ENCODE data around the gene ENPP3. TPM values are rescaled to one million over a fixed set of nuclear protein-coding genes. Genes with fewer than 3 reads are reported as not detected.
A peak's percentile ranks its signal among the peaks of the same experiment; 100 is the strongest.

Gene ENPP3
- polyA plus RNA-seq, 3 donors: not detected

GRCh38 chr6:131776985-131777384 is 139.9 kb downstream of the ENPP3 start:
- Mint-ChIP-seq H3K27me3 (ENCODE audit: low read depth in 3 of 3) (peaks cover 3 to 12% (median 3%) of the 10 kb centered on the region in 3 donors), H3K9me3 (peaks cover 0 to 9% (median 2%) of the 10 kb centered on the region in 7 donors), H3K36me3 (no peaks in the 10 kb centered on the region), H3K4me3 (no peak overlapping the region), H3K27ac (no peak overlapping the region), H3K4me1 (no peaks in the 10 kb centered on the region)
- no peaks in the 10 kb centered on the region for H4K20me1 ChIP-seq (ENCODE audit: insufficient read depth, low read length)
- intact Hi-C loops (cut with micrococcal nuclease): no loop called here
- no peak overlapping the region for H3K4me2 ChIP-seq (replicated peaks; ENCODE audit: extremely low read depth, low read length, poor library complexity, severe bottlenecking)
- no peak overlapping the region for H3K27ac ChIP-seq (ENCODE audit: low read depth in 1 of 2, low read length in 2 of 2)
- no peak for TF ChIP-seq CTCF (IDR thresholded peaks at IDR 0.05)
- no peaks in the 10 kb centered on the region for H3K79me2 ChIP-seq (ENCODE audit: insufficient read depth, low read length)
- H3K4me1 ChIP-seq (ENCODE audit: control insufficient read depth in 1 of 2, insufficient read depth in 2 of 2, low read length in 2 of 2): no peaks in the 10 kb centered on the region
- no peak overlapping the region for H2AFZ ChIP-seq (ENCODE audit: insufficient read depth, low read depth, low read length, poor library complexity, severe bottlenecking)
- no CpG with 5 or more reads among the region's 2 CpGs for WGBS (ENCODE audit: insufficient coverage)
- H3K36me3 ChIP-seq (replicated peaks in 1 of 2; ENCODE audit: control insufficient read depth in 1 of 2, insufficient read depth in 2 of 2, low read length in 2 of 2): no peaks in the 10 kb centered on the region
- H3K9ac ChIP-seq (ENCODE audit: insufficient read depth, low read length, poor library complexity, severe bottlenecking): no peak overlapping the region
- no peak overlapping the region for H3K4me3 ChIP-seq (replicated peaks in 1 of 3; ENCODE audit: low read depth in 2 of 3, low read length in 3 of 3)
- no peak for DNase-seq
- no peaks in the 10 kb centered on the region for H3K27me3 ChIP-seq (ENCODE audit: control insufficient read depth in 2 of 2, insufficient read depth in 2 of 2, low read length in 2 of 2)
- H3K9me3 ChIP-seq (replicated peaks in 1 of 2; ENCODE audit: control insufficient read depth in 1 of 2, insufficient read depth in 1 of 2, low read length in 2 of 2): no peaks in the 10 kb centered on the region

DNA sequence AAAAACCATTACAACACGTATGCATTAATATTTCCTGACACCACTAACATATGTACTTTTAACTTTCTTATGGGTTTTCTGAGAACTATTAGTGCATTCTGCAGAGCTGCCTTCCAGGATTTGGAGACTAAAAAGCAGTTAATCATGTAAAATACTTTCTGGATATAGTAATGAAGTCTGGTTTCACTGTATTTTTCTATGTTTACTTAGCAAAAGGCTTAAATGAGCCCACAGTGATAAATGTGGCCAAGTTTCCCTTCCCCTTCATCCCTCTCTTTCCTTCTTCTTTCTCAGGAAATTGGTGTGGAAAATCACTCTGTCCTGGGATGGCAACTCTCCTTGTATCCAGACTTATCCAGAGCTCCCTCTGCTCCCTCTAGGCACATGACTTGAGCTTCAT is 141.1 kb downstream of the ENPP3 start:
- H3K27me3 Mint-ChIP-seq (ENCODE audit: low read depth in 3 of 3): peaks cover 0 to 12% (median 2%) of the 10 kb centered on the region in 3 donors
- no peaks in the 10 kb centered on the region for H3K79me2 ChIP-seq (ENCODE audit: insufficient read depth, low read length)
- H3K9me3 ChIP-seq (replicated peaks in 1 of 2; ENCODE audit: control insufficient read depth in 1 of 2, insufficient read depth in 1 of 2, low read length in 2 of 2): peaks cover 0 to 3% of the 10 kb centered on the region in 2 donors
- TF ChIP-seq CTCF (IDR thresholded peaks at IDR 0.05): no peak
- intact Hi-C loops (cut with micrococcal nuclease): no loop called here
- H3K4me3 ChIP-seq (replicated peaks in 1 of 3; ENCODE audit: low read depth in 2 of 3, low read length in 3 of 3): no peak overlapping the region
- H3K9me3 Mint-ChIP-seq: peaks cover 0 to 9% (median 2%) of the 10 kb centered on the region in 7 donors
- no peak overlapping the region for H3K4me2 ChIP-seq (replicated peaks; ENCODE audit: extremely low read depth, low read length, poor library complexity, severe bottlenecking)
- H4K20me1 ChIP-seq (ENCODE audit: insufficient read depth, low read length): no peaks in the 10 kb centered on the region
- no peaks in the 10 kb centered on the region for H3K4me1 Mint-ChIP-seq
- H3K27ac Mint-ChIP-seq: peak overlapping the region in 1 of 7 donors; percentile 64
- no peak overlapping the region for H2AFZ ChIP-seq (ENCODE audit: insufficient read depth, low read depth, low read length, poor library complexity, severe bottlenecking)
- WGBS (ENCODE audit: insufficient coverage): no CpG with 5 or more reads among the region's 1 CpG
- H3K4me3 Mint-ChIP-seq: no peak overlapping the region
- no peak overlapping the region for H3K9ac ChIP-seq (ENCODE audit: insufficient read depth, low read length, poor library complexity, severe bottlenecking)
- no peak overlapping the region for H3K27ac ChIP-seq (ENCODE audit: low read depth in 1 of 2, low read length in 2 of 2)
- H3K4me1 ChIP-seq (ENCODE audit: control insufficient read depth in 1 of 2, insufficient read depth in 2 of 2, low read length in 2 of 2): no peaks in the 10 kb centered on the region
- no peaks in the 10 kb centered on the region for H3K36me3 Mint-ChIP-seq
- H3K27me3 ChIP-seq (ENCODE audit: control insufficient read depth in 2 of 2, insufficient read depth in 2 of 2, low read length in 2 of 2): no peaks in the 10 kb centered on the region
- H3K36me3 ChIP-seq (replicated peaks in 1 of 2; ENCODE audit: control insufficient read depth in 1 of 2, insufficient read depth in 2 of 2, low read length in 2 of 2): no peaks in the 10 kb centered on the region
- no peak for DNase-seq

Data from CD14-positive monocyte (primary cell).